Natural killer cell (primary cell): ENCODE data around the gene ITCH. TPM values are rescaled to one million over a fixed set of nuclear protein-coding genes. Genes with fewer than 3 reads are reported as not detected.
"Not testable (repeated sequence)": the region's sequence is repeated elsewhere in the genome, so short reads cannot be mapped to it uniquely, and the experiment has no call there.

Source experiments
- ATAC-seq, 3 donors: fragments of 150-1000 bp in 2 of 3; fragments of 200-7000 bp in 1 of 3; cut with Tn5 transposase; 1 replicate in 1 of 3; 2 replicates in 2 of 3; pipeline ENCODE4 v1.10.0; 2021; ENCODE audit warnings: mild to moderate bottlenecking in 2 of 3, moderate library complexity in 2 of 3
- DNase-seq, 2 donors: peaks; one replicate each; pipeline versions ENCODE4 v3.0.0 to v3.0.0-alpha.2; 2013 to 2021; ENCODE audit warnings: mixed read lengths in 1 of 2
- H3K27ac ChIP-seq: one replicate; pipeline ENCODE4 v1.5.1; 2013; ENCODE audit warnings: mild to moderate bottlenecking, low read length
- H3K27me3 ChIP-seq: one replicate; pipeline ENCODE4 v1.6.1; 2013; ENCODE audit warnings: low read length; ENCODE audit not compliant: control insufficient read depth, insufficient read depth
- H3K36me3 ChIP-seq: one replicate; pipeline ENCODE4 v1.6.1; 2013; ENCODE audit warnings: low read length; ENCODE audit not compliant: control insufficient read depth, insufficient read depth
- H3K4me1 ChIP-seq: one replicate; pipeline ENCODE4 v1.6.1; 2013; ENCODE audit warnings: low read length; ENCODE audit not compliant: control insufficient read depth, insufficient read depth
- H3K4me3 ChIP-seq: one replicate; pipeline ENCODE4 v1.5.1; 2013; ENCODE audit warnings: low read length
- H3K9me3 ChIP-seq: one replicate; pipeline ENCODE4 v1.6.1; 2013; ENCODE audit warnings: low read length; ENCODE audit not compliant: control insufficient read depth, insufficient read depth
- H3K27ac Mint-ChIP-seq, 2 donors: one replicate each; pipeline ENCODE4 v1.8.0; 2022; ENCODE audit warnings: mild to moderate bottlenecking in 2 of 2, mixed read lengths in 2 of 2, moderate library complexity in 1 of 2
- H3K27me3 Mint-ChIP-seq, 2 donors: one replicate each; pipeline ENCODE4 v1.8.0; 2022; ENCODE audit warnings: low read depth in 2 of 2, mixed read lengths in 2 of 2
- H3K36me3 Mint-ChIP-seq: one replicate; pipeline ENCODE4 v1.8.0; 2022; ENCODE audit warnings: mixed read lengths
- H3K4me1 Mint-ChIP-seq, 2 donors: one replicate each; pipeline ENCODE4 v1.8.0; 2022; ENCODE audit warnings: mixed read lengths in 2 of 2
- H3K4me3 Mint-ChIP-seq: one replicate; pipeline ENCODE4 v1.8.0; 2022; ENCODE audit warnings: mild to moderate bottlenecking, moderate library complexity, mixed read lengths
- H3K9me3 Mint-ChIP-seq, 2 donors: one replicate each; pipeline ENCODE4 v1.8.0; 2022; ENCODE audit warnings: mixed read lengths in 2 of 2
- CTCF ChIP-seq: fragments of 200-600 bp; IDR thresholded peaks from one replicate; pipeline ENCODE4 v1.8.0; 2022; ENCODE audit warnings: antibody characterized with exemption
- WGBS: methylation state at CpG from one replicate; pipeline ENCODE4 v1.1.7; 2013; ENCODE audit warnings: missing lambda C conversion rate; ENCODE audit not compliant: insufficient coverage; 5-methylcytosine and 5-hydroxymethylcytosine counted together
- intact Hi-C: fragments of 100-400 bp; cut with micrococcal nuclease; formaldehyde crosslinking; loops from one replicate; pipeline ENCODE4 v1.14.2; 2022
- total RNA-seq, 4 donors: library from RNA; stranded (reverse); fragments of 120-200 nt in 1 of 4; gene quantifications; one replicate each; pipeline versions ENCODE4 v1.2.3 to v1.2.4, GENCODE V29; 2013 to 2022

Gene ITCH
- total RNA-seq, 3 donors from 2014 or later (not counting 1 experiment from before 2014, with no cell fraction given): 157 to 182 (median 163) TPM

GRCh38 chr20:34403908-34404307, 40.8 kb downstream of the ITCH start:
- Mint-ChIP-seq H3K4me3 (peak overlapping the region; percentile 74), H3K9me3 (no peaks in the 10 kb centered on the region), H3K27me3 (no peaks in the 10 kb centered on the region), H3K4me1 (peaks cover 65 to 66% of the 10 kb centered on the region in 2 donors), H3K36me3 (peaks cover 13% of the 10 kb centered on the region), H3K27ac (peak overlapping the region; percentile 66 to 84)
- WGBS: no CpG with 5 or more reads among the region's 1 CpG
- no peak for DNase-seq
- H3K27me3 ChIP-seq: no peaks in the 10 kb centered on the region
- no peak for ATAC-seq
- intact Hi-C loops: loop anchor here (2.0 kb wide), 1 partner anchor 91 kb away; no protein-coding TSS in a partner anchor
- TF ChIP-seq CTCF: no peak
- H3K4me1 ChIP-seq: peaks cover 27% of the 10 kb centered on the region
- H3K27ac ChIP-seq: peak overlapping the region; percentile 1
- H3K9me3 ChIP-seq: no peaks in the 10 kb centered on the region
- no peak overlapping the region for H3K4me3 ChIP-seq
- H3K36me3 ChIP-seq: peaks cover 27% of the 10 kb centered on the region

GRCh38 chr20:34404803-34405202, 41.7 kb downstream of the ITCH start:
- H3K27me3 ChIP-seq: no peaks in the 10 kb centered on the region
- H3K9me3 Mint-ChIP-seq: no peaks in the 10 kb centered on the region
- H3K27ac Mint-ChIP-seq: peak overlapping the region; percentile 66 to 84
- H3K36me3 ChIP-seq: peaks cover 36% of the 10 kb centered on the region
- peak overlapping the region; percentile 58 for H3K4me3 Mint-ChIP-seq
- H3K4me1 Mint-ChIP-seq: peaks cover 72% of the 10 kb centered on the region in 2 donors
- intact Hi-C loops: loop anchor here (2.0 to 5.0 kb wide), 2 partner anchors 38 to 92 kb away; no protein-coding TSS in a partner anchor
- no peaks in the 10 kb centered on the region for H3K9me3 ChIP-seq
- no peak for TF ChIP-seq CTCF
- ATAC-seq: peak in 1 of 3 donors; percentile 5
- H3K4me3 ChIP-seq: no peak overlapping the region
- peaks cover 27% of the 10 kb centered on the region for H3K4me1 ChIP-seq
- DNase-seq: no peak
- peaks cover 16% of the 10 kb centered on the region for H3K36me3 Mint-ChIP-seq
- H3K27me3 Mint-ChIP-seq: no peaks in the 10 kb centered on the region
- 100% methylated on average over 1 of the region's 1 CpG for WGBS
- peak overlapping the region; percentile 47 for H3K27ac ChIP-seq

DNA sequence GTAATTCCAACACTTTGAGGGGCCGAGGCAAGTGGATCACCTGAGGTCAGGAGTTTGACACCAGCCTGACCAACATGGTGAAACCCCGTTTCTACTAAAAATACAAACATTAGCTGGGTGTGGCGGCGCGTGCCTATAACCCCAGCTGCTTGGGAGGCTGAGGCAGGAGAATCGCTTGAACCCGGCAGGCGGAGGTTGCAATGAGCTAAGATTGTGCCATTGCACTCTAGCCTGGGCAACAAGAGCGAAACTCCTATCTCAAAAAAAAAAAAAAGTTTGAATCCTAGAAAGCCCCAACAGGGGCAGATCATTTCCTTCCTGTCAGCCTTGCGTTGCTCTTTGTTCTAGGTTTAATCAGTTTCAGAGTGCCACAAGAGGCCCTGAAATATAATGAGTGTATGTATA, 42.2 kb downstream of the ITCH start:
- peaks cover 35% of the 10 kb centered on the region for H3K36me3 ChIP-seq
- H3K4me3 Mint-ChIP-seq: peak overlapping the region; percentile 58

GRCh38 chr20:34405942-34406341, 42.9 kb downstream of the ITCH start:
- not testable (repeated sequence) for H3K9me3 Mint-ChIP-seq, ATAC-seq, H3K4me3 ChIP-seq, H3K9me3 ChIP-seq, DNase-seq, H3K27me3 ChIP-seq, H3K27me3 Mint-ChIP-seq
- H3K27ac ChIP-seq: peak overlapping the region; percentile 31
- H3K36me3 Mint-ChIP-seq: peaks cover 15% of the 10 kb centered on the region
- H3K4me3 Mint-ChIP-seq: peak overlapping the region; percentile 32
- peaks cover 62% of the 10 kb centered on the region in 2 donors for H3K4me1 Mint-ChIP-seq
- peaks cover 27% of the 10 kb centered on the region for H3K4me1 ChIP-seq
- 90% methylated on average over 3 of the region's 3 CpGs for WGBS
- intact Hi-C loops: loop anchor here (2.0 to 5.0 kb wide), 2 partner anchors 39 to 93 kb away; no protein-coding TSS in a partner anchor
- peak overlapping the region; percentile 66 to 84 for H3K27ac Mint-ChIP-seq
- peaks cover 39% of the 10 kb centered on the region for H3K36me3 ChIP-seq

More for the DNA sequence above, 42.2 kb downstream of the ITCH start:
- whole genome bisulfite sequencing: 35% methylated on average over 10 of the region's 10 CpGs
- peak; percentile 89 to 93 (median 91) for ATAC-seq
- H3K4me3 ChIP-seq, H3K27me3 ChIP-seq, H3K9me3 Mint-ChIP-seq, H3K9me3 ChIP-seq, H3K27me3 Mint-ChIP-seq: not testable (repeated sequence)
- H3K27ac Mint-ChIP-seq: peak overlapping the region; percentile 66 to 84
- H3K36me3 Mint-ChIP-seq: peaks cover 16% of the 10 kb centered on the region
- intact Hi-C loops: loop anchor here (2.0 to 5.0 kb wide), 2 partner anchors 38 to 92 kb away; no protein-coding TSS in a partner anchor
- H3K27ac ChIP-seq: peak overlapping the region; percentile 47
- DNase-seq: peak in 1 of 2 donors; percentile 77
- H3K4me1 Mint-ChIP-seq: peaks cover 68% of the 10 kb centered on the region in 2 donors
- peaks cover 27% of the 10 kb centered on the region for H3K4me1 ChIP-seq
